H1 (cell line): ENCODE measurements around the gene KLHL33. TPM values are rescaled to one million over a fixed set of nuclear protein-coding genes. Genes with fewer than 3 reads are reported as not detected.

Experiments used
- ASH2L ChIP-seq: fragments of 200-600, 300-600 bp; sonication (generic); IDR thresholded peaks from one replicate; pipeline ENCODE4 v1.7.1; 2017; ENCODE audit warnings: low read length
- BRCA1 ChIP-seq: IDR thresholded peaks from 2 replicates; pipeline ENCODE4 v1.6.1; 2012; ENCODE audit warnings: low read depth, low read length, improper control_type of control experiment
- CREB1 ChIP-seq: IDR thresholded peaks from 2 replicates; pipeline ENCODE4 v1.6.1; 2012; ENCODE audit warnings: inconsistent platforms
- CTBP2 ChIP-seq: IDR thresholded peaks from 2 replicates; pipeline ENCODE4 v1.7.0; 2011; ENCODE audit warnings: borderline replicate concordance, mild to moderate bottlenecking, moderate library complexity, mixed read lengths, low read length; ENCODE audit not compliant: insufficient read depth, insufficient read length
- EP300 ChIP-seq, 2 experiments: IDR thresholded peaks; 1 replicate in 1 of 2; 2 replicates in 1 of 2; pipeline ENCODE4 v1.6.1; 2011 to 2012; ENCODE audit warnings: low read depth in 2 of 2, low read length in 2 of 2, mild to moderate bottlenecking in 2 of 2, borderline replicate concordance in 1 of 2, inconsistent platforms in 1 of 2, moderate library complexity in 1 of 2
- GTF2F1 ChIP-seq: IDR thresholded peaks from 2 replicates; pipeline ENCODE4 v1.6.1; 2012; ENCODE audit warnings: low read depth, low read length, improper control_type of control experiment, borderline replicate concordance
- JUN ChIP-seq: IDR thresholded peaks from 2 replicates; pipeline ENCODE4 v1.6.1; 2011; ENCODE audit warnings: low read depth, mild to moderate bottlenecking, improper control_type of control experiment, low read length
- KDM5A ChIP-seq: fragments of 200-600 bp; IDR thresholded peaks from 2 replicates; pipeline ENCODE4 v1.7.1; 2012; ENCODE audit warnings: mild to moderate bottlenecking, low read length, inconsistent platforms, mixed read lengths
- POLR2A ChIP-seq, 2 experiments: IDR thresholded peaks; 1 replicate in 1 of 2; 2 replicates in 1 of 2; pipeline ENCODE4 v1.6.1; 2011; ENCODE audit warnings: low read depth in 2 of 2, low read length in 2 of 2, mild to moderate bottlenecking in 2 of 2; ENCODE audit errors: control extremely low read depth in 1 of 2
- RBBP5 ChIP-seq: IDR thresholded peaks from 2 replicates; pipeline ENCODE4 v1.7.1; 2012; ENCODE audit warnings: low read depth, mild to moderate bottlenecking, inconsistent platforms, low read length, moderate library complexity, borderline replicate concordance
- RFX5 ChIP-seq: IDR thresholded peaks from 2 replicates; pipeline ENCODE4 v1.6.1; 2011; ENCODE audit warnings: low read depth, low read length, improper control_type of control experiment, borderline replicate concordance
- RNF2 ChIP-seq: fragments of 200-900, 300-1000 bp; sonication (generic); IDR thresholded peaks from 2 replicates; pipeline ENCODE4 v1.7.1; 2016; ENCODE audit warnings: borderline replicate concordance, low read depth, mild to moderate bottlenecking, antibody characterized with exemption, low read length; ENCODE audit not compliant: poor library complexity, severe bottlenecking; ENCODE audit errors: missing control alignments
- SIRT6 ChIP-seq: IDR thresholded peaks from one replicate; pipeline ENCODE4 v1.7.1; 2012; ENCODE audit warnings: low read length, inconsistent platforms
- SP1 ChIP-seq: IDR thresholded peaks from 2 replicates; pipeline ENCODE4 v1.6.1; 2011; ENCODE audit warnings: low read depth, low read length
- SP2 ChIP-seq: IDR thresholded peaks from 2 replicates; pipeline ENCODE4 v1.6.1; 2012; ENCODE audit warnings: mild to moderate bottlenecking, low read length, inconsistent platforms
- SRF ChIP-seq: IDR thresholded peaks from 2 replicates; pipeline ENCODE4 v1.6.1; 2011; ENCODE audit warnings: mild to moderate bottlenecking, low read depth, low read length, moderate library complexity
- SUZ12 ChIP-seq: fragments of 200-600 bp; sonication (generic); IDR thresholded peaks from 2 replicates; pipeline ENCODE4 v1.6.1; 2012; ENCODE audit warnings: mild to moderate bottlenecking, inconsistent platforms, low read length, moderate library complexity, mixed read lengths
- USF2 ChIP-seq: IDR thresholded peaks from 2 replicates; pipeline ENCODE4 v1.6.1; 2011; ENCODE audit warnings: low read length, improper control_type of control experiment
- polyA plus RNA-seq, 7 experiments: library from polyadenylated mRNA; depleted of rRNA in 3 of 7; stranded (reverse) in 5 of 7; unstranded in 2 of 7; fragments of >200 nt in 5 of 7; fragments of 200-250 nt in 2 of 7; gene quantifications; 1 replicate in 5 of 7; 2 replicates in 1 of 7; 4 replicates in 1 of 7; pipeline versions ENCODE4 v1.2.1 to v1.2.3, GENCODE V29; 2011 to 2013; ENCODE audit warnings: missing spikeins in 2 of 7, mixed read lengths in 2 of 7
- total RNA-seq: library from RNA; stranded (reverse); fragmentation: NEBNext Ultra II Directional; extraction: Animal tissue kit (Norgen Biotek cat#: 25700); gene quantifications from 2 replicates; pipeline ENCODE4 v1.2.1, GENCODE V29; 2021
- TF ChIP-seq, protein P1 (sequence below): IDR thresholded peaks from 2 replicates; pipeline ENCODE4 v1.6.1; 2012; ENCODE audit warnings: low read length, inconsistent platforms

Gene KLHL33
- total and polyA plus RNA-seq, 2 of the 8 experiments (the other 6 are each of a cell fraction or from before 2014, with no cell fraction given) = 0.11 to 0.17 TPM

GRCh38 chr14:20461225-20462141 is 25.5 kb upstream of the KLHL33 start, which contains the start of gene PIP4P1 (continued):
- TF ChIP-seq, protein P1, sequence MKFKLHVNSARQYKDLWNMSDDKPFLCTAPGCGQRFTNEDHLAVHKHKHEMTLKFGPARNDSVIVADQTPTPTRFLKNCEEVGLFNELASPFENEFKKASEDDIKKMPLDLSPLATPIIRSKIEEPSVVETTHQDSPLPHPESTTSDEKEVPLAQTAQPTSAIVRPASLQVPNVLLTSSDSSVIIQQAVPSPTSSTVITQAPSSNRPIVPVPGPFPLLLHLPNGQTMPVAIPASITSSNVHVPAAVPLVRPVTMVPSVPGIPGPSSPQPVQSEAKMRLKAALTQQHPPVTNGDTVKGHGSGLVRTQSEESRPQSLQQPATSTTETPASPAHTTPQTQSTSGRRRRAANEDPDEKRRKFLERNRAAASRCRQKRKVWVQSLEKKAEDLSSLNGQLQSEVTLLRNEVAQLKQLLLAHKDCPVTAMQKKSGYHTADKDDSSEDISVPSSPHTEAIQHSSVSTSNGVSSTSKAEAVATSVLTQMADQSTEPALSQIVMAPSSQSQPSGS = no peak
- TF ChIP-seq RBBP5 (no peak; the same call in 1 of the 2 replicates), ASH2L (peak; percentile 81), USF2 (peak; percentile 99), KDM5A (0 out of 2 replicates have a peak, but pooled peaks have one; percentile 35), SUZ12 (no peak), RNF2 (no peak), JUN (no peak), GTF2F1 (no peak), RFX5 (no peak), SIRT6 (no peak), SRF (no peak), EP300 (IDR thresholded peaks at IDR 0.05; ENCODE audit: borderline replicate concordance in 1 of 2, low read depth in 2 of 2, low read length in 2 of 2) (no peak), SP2 (no peak), CTBP2 (no peak), SP1 (peak; percentile 95), CREB1 (peak; percentile 78), BRCA1 (no peak), POLR2A (IDR thresholded peaks at IDR 0.05; ENCODE audit: control extremely low read depth in 1 of 2, low read depth in 2 of 2, low read length in 2 of 2) (peak; percentile 71 to 80)
